HG02973 (cell line): ENCODE results near the gene GFRAL.

Source experiments
- ATAC-seq: cut with Tn5 transposase; IDR thresholded peaks from one replicate; pipeline ENCODE4 v1.9.1; 2021; ENCODE audit warnings: moderate library complexity; ENCODE audit not compliant: unreplicated experiment

The GFRAL gene

GRCh38 chr6:55423933-55424332, 96.7 kb downstream of the GFRAL start:
- ATAC-seq: no peak

- no peak for ATAC-seq
These were observed 106.3 kb downstream of the GFRAL start for GRCh38 chr6:55433446-55434130.

GRCh38 chr6:55437141-55437540, 109.9 kb downstream of the GFRAL start:
- ATAC-seq: no peak

DNA sequence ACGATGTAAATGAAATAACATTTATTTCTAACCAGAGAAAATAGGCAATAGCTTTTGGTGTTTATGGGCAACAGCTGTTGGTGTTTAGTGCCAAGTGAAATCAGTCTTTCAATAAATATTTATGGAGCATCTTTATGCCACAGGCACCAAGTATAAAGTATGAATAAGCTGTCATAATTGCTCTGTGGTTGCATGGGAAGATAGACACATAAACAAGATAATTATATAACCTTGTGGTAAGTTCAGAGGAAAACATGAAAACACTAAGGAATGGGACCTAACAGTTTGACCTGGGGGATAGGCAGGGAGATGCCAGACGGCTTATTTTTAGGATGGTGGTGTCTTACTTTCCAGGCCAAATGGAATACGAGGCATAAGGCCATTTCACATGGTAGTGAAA, 110.9 kb downstream of the GFRAL start:
- no peak for ATAC-seq

GRCh38 chr6:55443238-55444134, 116.2 kb downstream of the GFRAL start:
- ATAC-seq: no peak

GRCh38 chr6:55445648-55446204, 118.5 kb downstream of the GFRAL start:
- ATAC-seq: no peak

DNA sequence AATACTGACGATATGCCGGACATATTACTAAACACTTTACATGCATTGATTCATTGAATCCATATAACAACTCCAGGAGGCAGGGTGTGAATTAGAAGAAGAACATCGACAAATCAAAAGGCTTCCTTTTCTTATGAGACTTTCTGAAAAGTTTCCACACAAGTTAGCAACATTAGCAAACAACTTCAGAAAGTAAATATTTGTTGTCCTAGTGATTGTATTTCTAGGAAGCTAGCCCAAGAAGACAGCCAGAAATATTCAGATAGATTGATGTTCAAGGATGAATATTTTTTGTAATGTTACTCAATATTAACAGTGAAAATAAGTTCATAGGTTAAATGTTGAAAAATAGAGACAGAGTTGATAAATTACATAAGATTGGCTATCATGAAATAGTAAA, 120.6 kb downstream of the GFRAL start:
- ATAC-seq: no peak

DNA sequence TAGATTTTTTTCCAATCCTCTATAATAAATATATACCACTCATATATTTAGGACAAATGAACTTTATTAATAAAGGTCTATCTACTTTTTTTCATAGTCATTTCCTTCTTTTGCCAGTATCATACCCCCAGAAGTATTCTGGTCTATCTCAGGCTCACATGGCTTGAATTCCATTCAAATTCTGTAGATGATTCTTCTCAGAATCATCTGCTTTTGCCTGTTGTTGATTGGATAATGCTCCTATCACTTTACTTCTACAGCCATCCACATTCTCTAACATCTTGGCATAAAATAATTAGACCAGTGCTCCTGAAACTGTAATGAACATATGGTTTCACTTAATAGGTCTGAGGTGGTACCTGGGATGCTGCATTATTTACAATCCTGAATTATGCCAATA, 121.2 kb downstream of the GFRAL start:
- no peak for ATAC-seq

DNA sequence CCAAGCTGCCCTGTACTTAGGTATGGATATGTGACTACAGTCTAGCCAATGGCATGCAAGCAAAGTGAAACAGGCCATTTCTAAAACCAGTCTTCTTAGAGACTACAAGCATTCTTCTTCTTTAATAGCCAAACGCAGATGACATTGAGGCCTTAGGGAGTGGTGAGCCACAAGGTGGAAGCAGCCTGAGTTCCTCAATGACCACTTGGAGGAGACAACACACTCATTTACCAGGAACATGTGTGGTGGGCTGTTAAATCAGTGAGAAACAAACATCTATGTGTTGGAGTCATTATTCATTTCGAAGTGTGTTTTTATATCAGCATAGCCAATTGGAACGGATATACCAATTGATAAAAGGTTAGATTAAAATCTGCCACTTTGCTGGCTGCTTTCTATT, 122.0 kb downstream of the GFRAL start:
- ATAC-seq: no peak

DNA sequence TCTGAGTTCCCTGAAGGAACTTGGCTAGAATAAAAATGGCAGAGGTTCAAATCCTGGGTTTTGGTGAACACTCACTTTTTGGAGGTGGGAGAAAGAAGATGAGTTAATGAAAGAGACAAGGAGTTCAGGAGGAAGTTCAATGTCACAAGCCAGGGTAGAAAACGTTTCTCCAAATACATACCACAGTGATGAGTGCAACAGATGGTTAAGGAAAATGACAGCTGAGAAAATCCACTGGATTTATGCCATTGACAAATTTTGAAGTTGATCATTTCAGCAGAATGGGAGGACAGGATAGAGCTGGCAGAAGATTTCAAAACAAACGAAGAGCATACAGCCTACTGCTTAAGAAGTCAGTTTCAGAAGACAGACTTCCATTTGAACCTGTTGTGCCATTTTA, 122.7 kb downstream of the GFRAL start:
- no peak for ATAC-seq
